HL-60 (cell line): Measurements from ENCODE around the gene RARA.

Experiments
- CTCF ChIP-seq: IDR thresholded peaks from one replicate; pipeline ENCODE4 v1.5.1; 2011; ENCODE audit warnings: low read length, control low read depth, inconsistent platforms; ENCODE audit not compliant: insufficient read depth
- GABPA ChIP-seq: IDR thresholded peaks from 2 replicates; pipeline ENCODE4 v1.6.1; 2012; ENCODE audit warnings: low read depth
- POLR2AphosphoS5 ChIP-seq: IDR thresholded peaks from 2 replicates; pipeline ENCODE4 v1.6.1; 2012; ENCODE audit warnings: low read depth
- REST ChIP-seq: IDR thresholded peaks from 2 replicates; pipeline ENCODE4 v1.6.1; 2012; ENCODE audit warnings: low read depth; ENCODE audit not compliant: insufficient replicate concordance

GRCh38 chr17:40364121-40364861 lies 55.3 kb downstream of the RARA start, which contains the start of gene GJD3:
- TF ChIP-seq CTCF (no peak), GABPA (no peak), REST (no peak), POLR2AphosphoS5 (no peak)
